IPS-NIHi7 (cell line): ENCODE data around the gene ABCA6.
"Not testable (repeated sequence)": the region's sequence is repeated elsewhere in the genome, so short reads cannot be mapped to it uniquely, and the experiment has no call there.

Experiments used
- DNase-seq: peaks from one replicate; pipeline ENCODE4 v3.0.0; 2012; ENCODE audit warnings: mixed read lengths; ENCODE audit errors: extremely low spot score

ABCA6 gene, protein sequence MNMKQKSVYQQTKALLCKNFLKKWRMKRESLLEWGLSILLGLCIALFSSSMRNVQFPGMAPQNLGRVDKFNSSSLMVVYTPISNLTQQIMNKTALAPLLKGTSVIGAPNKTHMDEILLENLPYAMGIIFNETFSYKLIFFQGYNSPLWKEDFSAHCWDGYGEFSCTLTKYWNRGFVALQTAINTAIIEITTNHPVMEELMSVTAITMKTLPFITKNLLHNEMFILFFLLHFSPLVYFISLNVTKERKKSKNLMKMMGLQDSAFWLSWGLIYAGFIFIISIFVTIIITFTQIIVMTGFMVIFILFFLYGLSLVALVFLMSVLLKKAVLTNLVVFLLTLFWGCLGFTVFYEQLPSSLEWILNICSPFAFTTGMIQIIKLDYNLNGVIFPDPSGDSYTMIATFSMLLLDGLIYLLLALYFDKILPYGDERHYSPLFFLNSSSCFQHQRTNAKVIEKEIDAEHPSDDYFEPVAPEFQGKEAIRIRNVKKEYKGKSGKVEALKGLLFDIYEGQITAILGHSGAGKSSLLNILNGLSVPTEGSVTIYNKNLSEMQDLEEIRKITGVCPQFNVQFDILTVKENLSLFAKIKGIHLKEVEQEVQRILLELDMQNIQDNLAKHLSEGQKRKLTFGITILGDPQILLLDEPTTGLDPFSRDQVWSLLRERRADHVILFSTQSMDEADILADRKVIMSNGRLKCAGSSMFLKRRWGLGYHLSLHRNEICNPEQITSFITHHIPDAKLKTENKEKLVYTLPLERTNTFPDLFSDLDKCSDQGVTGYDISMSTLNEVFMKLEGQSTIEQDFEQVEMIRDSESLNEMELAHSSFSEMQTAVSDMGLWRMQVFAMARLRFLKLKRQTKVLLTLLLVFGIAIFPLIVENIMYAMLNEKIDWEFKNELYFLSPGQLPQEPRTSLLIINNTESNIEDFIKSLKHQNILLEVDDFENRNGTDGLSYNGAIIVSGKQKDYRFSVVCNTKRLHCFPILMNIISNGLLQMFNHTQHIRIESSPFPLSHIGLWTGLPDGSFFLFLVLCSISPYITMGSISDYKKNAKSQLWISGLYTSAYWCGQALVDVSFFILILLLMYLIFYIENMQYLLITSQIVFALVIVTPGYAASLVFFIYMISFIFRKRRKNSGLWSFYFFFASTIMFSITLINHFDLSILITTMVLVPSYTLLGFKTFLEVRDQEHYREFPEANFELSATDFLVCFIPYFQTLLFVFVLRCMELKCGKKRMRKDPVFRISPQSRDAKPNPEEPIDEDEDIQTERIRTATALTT (N-terminal part only)

DNA sequence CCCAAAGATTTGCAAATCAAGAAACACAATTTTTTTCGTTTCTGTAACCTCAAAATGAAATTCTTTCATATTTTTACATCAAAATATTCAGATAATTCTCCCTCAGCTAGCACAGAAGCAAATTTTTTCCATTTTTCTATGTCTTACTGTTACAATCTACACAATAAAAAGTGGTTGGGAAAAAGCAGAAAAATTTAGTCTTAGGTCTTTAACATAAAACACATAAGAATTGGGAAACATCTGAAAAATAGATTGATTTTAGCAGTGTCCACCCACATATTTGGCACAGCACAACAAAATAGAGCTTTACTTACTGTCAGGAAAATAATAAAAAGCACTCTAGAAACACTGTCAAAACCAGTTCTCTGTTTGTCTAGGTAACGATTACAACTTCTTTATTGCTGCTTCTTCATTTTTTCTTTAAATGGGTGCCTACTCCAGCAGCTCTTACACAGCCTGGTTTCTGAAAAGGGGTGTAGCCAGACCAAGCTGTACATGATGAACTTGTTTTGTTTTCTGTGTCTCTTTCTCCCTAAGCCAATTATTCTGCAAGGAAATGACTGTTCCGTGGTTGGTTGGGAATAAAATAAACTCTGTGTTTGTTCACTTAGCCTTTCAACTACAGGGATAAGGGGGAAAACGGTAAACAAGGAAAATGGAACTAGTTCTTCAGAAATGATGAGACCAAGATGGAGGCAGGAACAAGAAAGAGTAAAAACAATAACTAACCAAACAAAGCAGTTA lies at the start of gene ABCA6:
ABCA6 (minus strand) TSS at position 465 of the 744 bp plus-strand sequence. CDS start 1,192 bp downstream, outside the sequence.
- no peak for DNase-seq

DNA sequence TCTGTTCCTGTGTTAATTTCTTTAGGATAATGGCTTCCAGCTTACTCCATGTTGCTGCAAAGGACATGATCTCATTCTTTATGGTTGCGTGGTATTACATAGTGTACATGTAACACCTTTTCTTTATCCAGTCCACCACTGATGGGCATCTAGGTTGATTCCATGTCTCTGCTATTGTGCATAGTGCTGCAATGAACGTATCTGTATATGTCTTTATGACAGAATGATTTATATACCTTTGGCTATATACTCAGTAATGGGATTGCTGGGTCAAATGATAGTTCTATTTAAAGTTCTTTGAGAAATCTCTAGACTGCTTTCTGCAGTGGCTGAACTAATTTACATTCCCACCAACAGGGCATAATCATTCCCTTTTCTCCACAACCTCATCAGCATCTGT lies 47.1 kb upstream of the ABCA6 start:
- DNase-seq: no peak

DNA sequence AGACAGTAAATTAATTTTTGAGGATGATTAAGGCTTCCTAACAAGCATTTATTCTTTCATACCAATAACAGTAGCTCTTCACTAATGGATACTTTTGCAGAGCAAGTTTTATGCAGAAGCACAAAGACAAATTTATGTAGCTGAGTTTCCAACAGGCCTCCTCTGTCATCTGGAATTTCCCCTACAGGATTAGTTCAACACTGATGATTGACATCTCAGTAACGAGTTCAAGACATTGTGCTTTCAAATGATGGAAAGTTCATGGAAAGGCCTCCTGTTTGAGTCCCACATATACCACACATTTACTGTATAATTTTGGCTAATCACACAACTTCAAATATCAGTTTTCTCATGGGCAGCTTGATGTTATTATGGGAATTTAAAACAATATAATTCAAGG lies 46.4 kb upstream of the ABCA6 start:
- DNase-seq: no peak

DNA sequence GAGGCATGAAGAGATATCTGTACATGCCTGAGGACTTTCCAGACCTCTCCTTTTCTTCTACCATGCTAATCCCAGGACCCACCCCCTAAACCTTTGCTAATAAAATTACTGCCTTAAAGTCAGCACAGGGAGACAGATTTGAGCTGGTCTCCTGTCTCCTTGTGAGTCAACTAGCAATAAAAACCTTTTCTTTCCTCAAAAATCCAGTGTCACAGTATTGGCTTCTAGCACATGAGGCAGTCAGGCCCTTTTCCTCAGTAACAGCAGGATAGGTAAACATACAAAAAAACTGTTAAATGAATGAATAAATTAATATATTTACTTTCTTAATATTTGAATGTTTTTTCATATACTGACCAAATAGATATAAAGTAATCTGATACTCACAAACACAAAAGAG lies 45.6 kb upstream of the ABCA6 start:
- no peak for DNase-seq

DNA sequence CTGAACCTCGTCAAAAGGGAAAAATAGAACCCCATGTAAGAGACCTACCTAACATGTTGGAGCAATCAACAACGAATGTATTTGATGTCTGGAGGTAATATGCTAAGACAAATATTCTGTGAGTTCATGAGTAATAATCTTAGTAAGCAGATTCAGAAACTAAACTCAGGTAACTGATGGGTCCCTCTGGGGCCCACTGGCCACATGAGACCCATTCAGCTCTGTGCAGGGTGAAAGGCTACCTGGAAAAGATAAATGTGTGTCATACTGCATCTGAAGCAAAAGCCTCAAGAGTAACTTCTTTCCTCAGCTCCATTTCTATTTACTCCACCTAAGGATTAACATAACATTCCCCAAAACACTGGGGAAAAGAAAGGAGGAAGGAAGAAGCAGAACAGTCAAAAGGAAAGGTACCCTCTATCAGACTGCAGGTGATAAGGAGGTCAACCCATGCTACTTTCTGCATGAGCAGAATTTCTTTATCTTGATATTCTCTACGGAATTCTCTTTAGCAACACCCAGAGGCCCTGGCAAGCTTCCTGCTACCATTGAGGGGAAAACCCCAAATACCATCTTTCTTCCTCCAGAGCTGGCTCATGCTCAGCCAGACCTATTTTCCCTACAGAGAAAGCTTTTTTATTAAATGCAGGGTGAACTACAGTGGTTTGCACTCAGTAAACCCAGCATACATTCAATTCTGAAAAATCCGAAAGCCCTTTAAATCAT lies 37.7 kb upstream of the ABCA6 start:
- DNase-seq: peak; percentile 10

DNA sequence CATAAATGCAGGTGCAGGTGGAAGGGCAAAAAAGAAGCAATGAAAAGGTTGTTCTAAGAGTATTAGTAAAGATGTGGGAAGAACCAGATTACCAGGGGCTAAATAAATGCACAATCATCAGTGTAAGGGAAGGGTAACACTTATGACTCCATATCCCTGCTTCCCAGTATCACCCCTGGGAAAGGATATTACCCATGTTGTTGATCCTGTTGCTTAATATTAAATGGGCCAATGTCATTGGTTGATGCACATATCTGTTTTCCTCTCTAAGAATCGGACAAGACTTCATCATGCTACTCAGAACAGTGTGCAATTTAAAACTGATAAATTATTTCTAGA lies 34.7 kb upstream of the ABCA6 start:
- no peak for DNase-seq

DNA sequence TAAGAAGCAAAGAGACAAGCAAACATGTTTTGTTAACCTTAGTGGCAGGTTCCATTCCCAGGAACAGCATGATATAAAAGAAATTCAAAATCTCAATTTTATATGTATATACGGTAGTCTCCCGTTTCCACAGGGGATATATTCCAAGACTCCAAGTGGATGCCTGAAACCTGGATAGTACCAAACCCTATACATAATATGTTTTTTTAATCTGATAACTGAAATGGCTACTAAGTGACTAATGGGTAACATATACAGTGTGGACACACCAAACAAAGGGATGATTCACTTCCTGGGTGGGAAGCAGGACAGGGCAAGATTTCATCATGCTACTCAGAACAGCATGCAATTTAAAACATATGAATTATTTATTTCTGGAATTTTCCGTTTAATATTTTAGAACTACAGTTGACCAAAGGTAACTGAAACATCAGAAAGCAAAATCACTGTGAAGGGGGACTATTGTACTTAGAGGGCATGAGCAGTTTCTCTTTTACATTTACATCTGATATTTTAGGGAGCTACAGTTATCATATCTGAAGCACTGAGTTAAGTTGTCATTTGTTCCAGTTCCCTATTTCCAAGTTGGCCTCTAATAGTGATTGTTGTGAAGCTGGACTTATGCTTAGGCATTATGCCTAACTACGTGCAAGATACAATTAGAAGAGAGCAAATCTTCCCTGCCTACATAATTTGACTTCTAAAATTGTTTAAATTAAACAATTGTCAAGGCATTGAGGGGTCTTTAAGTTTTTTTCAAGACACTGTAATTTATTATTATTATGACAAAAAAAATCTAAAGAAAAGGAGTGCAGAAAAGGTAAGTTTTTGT lies 34.1 kb upstream of the ABCA6 start:
- DNase-seq: no peak

DNA sequence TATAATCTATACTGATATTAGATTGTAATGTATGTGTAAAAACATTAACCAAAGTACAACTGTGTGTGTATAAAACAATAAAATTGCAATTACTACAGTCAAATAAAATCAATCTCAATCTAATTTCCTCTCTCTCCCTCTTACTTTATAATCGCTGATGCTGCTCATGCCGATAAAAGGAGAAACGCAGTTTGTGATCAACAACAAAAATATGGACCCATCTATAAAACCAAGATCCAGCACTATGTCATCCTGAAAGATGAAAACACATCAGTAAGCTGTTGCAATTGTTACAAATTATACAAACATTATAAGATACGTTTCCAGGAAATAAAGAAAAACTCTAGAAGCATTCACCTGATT lies 33.5 kb upstream of the ABCA6 start:
- no peak for DNase-seq

DNA sequence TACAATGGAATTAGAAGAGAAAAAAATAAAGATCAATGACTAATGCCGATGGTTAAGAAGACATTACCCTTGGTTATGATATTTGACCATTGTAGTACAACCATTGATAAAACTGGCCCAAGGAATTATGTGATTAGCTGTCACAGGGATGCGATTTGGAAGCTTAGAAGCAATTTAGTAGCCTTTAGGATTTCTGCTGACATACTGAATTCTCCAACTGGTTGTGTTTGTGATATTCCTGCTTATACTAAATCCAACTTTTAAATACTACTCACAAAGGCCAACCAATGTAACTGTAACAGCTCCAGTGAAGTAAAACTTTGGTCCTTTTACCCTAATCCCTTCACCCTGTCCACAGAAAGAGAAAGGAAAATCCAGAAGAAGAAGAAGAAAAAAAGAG lies 31.4 kb upstream of the ABCA6 start:
- no peak for DNase-seq

DNA sequence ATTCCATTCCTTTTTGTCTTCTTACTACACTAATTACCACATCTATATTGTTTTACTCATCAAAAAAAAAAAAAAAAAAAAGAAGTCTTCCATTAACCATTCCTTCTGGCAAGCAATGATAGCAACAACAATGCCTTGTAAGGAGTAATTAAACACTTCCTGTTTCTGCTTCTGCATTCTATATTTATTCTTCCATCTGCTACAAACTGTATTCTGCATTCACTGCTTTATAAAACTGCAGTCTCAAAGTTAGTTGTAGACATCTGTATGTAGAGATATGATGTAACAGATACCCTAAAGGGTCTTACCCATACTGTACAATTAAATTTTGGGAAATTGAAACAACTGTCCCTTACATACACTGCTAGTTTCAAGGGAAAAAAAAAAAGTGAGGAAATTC lies 28.7 kb upstream of the ABCA6 start:
- no peak for DNase-seq

DNA sequence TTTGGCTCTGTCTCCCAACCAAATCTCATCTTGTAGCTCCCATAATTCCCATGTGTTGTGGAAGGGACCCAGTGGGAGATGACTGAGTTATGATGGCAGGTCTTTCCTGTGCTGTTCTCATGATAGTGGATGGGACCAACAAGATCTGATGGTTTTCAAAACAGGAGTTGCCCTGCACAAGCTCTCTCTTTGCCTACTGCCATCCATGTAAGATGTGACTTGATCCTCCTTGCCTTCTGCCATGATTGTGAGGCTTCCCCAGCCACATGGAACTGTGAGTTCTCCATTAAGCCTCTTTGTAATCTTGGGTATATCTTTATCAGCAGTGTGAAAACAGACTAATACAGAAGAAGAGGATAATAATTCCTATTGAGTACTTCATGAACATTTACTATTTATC lies 26.9 kb upstream of the ABCA6 start:
- DNase-seq: not testable (repeated sequence)

DNA sequence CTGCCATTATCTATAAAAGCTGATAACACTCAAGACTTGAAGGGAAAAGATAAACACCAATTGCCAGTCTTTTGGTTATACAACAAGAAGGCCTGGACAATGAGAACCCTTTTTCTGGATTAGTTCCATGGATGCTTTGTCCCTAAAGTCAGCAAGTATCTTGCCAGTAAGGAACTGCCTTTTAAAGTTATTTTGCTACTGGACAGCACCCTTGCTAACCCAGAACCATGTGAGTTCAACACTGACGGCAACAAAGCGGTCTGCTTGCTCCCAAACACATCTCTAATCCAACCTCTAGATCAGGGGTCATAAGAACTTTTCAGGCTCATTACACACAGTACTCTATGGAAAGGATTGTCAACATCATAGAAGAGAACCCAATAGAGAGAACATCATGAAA lies 25.3 kb upstream of the ABCA6 start:
- no peak for DNase-seq

DNA sequence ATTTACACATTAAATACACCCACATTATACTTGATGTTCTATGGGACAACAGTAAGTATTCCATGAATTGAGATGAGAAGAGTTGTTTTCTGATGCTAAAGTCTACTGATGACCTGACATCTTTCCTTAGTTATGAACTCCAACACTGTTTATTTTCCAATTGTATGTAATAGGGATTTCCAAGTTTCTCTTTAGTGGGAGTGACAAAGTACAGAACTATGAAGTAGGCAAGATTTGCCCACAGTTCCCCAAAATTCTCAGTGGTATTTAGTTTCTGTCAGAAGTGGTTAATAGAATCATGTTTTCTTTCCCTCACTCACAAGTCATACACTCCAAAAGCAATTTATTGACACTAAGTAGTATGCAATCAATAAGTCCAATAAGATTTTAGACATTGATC lies 22.5 kb upstream of the ABCA6 start:
- DNase-seq: no peak

DNA sequence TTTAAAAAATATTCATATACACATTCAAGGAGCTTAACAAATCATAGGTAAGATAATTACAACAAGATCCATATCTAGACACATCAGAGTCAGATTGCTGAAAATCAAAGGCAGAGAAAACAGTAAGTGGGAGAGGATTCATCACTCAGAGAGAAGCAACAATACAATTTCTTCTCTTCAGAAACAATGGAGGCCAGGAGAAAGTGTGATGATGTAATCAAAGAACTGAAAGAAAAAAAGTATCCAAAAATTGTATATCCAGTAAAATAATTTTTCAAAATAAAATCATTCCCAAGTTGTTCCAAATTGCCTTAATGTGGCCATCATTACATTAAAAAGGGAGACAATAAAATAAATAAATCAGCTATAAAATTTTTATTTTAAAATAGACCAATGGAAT lies 17.7 kb upstream of the ABCA6 start:
- no peak for DNase-seq

DNA sequence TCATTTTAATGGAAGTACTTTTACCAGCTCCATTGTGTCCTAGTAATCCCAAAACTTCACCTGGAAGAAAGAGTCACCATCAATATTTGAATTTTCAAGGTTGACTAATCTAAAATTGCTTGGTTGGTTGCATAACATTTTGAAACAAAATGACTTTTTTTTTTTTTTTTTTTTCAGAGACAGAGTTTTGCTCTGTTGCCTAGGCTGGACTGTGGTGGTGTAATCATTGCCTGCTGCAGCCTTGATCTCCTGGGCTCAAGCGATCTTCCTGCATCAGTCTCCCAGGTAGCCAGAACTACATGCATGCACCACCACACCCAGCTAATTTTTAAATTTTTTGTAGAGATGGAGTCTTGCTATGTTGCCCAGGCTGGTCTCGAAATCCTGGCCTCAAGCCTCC lies 12.6 kb upstream of the ABCA6 start:
- no peak for DNase-seq

DNA sequence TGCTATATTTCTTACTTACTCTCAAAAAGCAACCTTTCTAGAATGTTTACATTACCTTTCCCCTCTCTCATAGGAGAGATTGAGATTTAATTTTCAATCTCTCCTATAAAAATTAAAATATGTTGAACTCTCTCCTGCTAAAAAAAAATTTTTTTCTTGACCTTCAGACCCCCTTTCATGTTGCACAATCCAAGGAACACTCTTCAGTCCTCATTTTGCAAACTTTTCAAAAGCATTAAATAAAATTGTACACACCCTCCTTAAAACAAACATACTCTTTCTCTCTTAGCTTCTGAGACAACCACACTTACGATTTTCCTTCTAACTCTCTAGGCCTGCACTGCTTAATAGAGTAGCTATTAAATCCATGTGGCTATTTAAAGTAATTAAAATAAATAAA lies 8.6 kb upstream of the ABCA6 start:
- no peak for DNase-seq

DNA sequence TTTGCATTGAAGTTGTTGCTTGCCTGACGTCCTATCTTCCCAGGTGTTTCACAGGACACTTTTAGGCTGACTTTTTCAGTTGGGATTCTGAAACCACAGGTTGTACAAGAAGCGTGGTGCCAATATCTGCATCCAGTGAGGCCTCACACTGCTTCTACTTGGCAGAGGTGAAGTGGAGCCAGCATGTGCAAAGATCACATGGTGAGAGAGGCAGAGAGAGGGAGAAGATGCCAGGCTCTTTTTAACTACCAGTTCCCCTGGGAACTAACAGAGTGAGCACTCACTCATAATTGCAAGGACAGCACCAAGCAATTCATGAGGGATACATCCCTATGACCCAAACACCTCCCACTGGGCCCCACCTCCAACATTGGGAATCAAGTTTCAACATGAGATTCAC lies 5.8 kb upstream of the ABCA6 start:
- no peak for DNase-seq

DNA sequence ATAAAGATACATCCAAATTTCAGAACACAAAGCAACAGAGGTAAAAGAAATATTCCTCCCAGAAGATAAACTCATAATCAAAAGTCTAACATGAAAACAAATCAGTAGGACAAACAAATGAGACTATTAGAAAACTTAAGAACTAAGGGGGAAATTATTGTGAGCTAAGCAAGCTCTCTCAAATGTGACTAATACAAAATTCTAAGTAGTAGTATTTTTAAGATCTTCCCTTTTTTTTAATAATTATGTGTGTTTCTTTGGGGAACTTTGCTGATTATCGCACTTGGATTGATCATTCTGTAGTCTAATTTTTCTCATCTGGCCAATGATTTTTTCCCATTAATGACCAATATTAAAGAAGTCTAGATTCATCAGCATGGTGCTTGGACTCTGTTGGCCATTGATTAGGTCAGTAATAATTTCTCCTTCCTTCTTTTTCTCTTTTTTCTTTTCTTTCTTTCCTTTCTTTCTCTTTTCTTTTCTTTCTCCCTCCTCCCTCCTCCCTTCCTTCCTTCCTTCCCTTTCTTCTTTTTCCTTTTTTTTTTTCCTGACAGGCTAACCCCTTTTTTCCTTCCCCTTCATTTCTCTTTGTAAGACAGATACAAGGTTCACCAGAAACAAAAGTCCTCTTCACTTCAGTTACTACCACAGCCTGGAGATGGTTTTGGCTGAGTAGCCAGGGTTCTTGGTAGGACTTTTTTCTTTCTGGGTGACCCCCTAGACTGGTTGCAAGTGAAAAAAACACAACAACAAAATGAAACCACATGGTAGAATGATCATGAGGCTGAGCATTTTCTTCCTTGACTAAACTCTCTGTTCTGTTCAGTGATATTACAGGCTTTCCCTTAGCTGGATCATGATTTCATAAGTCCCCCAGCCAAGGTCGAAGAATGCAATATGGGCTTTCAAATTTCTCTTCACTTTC lies 2.9 kb upstream of the ABCA6 start:
- no peak for DNase-seq

DNA sequence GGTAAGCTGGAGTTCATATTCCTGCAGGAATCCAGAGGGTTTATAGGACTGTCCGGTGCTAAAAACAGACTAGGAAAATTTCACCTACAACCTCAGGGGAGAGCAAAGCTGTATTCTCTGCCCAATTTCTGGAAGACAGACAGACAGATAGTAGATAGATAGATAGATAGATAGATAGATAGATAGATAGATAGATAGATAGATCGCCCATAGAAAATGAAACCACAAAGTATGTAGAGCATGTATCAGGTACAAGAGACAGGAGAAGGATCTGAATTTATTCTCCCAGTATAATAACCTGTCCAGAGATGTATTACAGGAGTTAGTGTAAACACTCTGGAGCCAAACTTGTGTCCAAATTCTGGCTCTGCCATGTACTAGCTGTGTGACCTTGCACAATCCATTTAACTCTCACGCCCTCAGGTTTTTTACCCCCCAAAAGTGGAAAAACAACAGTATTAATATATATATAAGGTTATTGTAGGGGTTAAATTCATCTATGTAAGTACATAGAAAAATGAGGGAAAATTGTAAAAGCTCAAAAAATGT lies 2.1 kb upstream of the ABCA6 start:
- no peak for DNase-seq
